Endodermal cell (in vitro differentiated cells): ENCODE data around the gene PPP2R1B. TPM values are rescaled to one million over a fixed set of nuclear protein-coding genes. Genes with fewer than 3 reads are reported as not detected.

Experiments
- DNase-seq: peaks from one replicate; pipeline ENCODE4 v3.0.0-alpha.2; 2017
- H3K27ac ChIP-seq: 2 replicates; pipeline ENCODE4 v1.5.1; 2013; ENCODE audit warnings: mild to moderate bottlenecking, low read depth, low read length, moderate library complexity
- H3K27me3 ChIP-seq: 2 replicates; pipeline ENCODE4 v1.6.1; 2013; ENCODE audit warnings: mild to moderate bottlenecking, low read length, moderate library complexity; ENCODE audit not compliant: insufficient read depth, control insufficient read depth, poor library complexity, severe bottlenecking
- H3K36me3 ChIP-seq: 2 replicates; pipeline ENCODE4 v1.7.0; 2013; ENCODE audit warnings: mild to moderate bottlenecking, low read length, moderate library complexity; ENCODE audit not compliant: control insufficient read depth, insufficient read depth
- H3K4me1 ChIP-seq: one replicate; pipeline ENCODE4 v1.7.0; 2013; ENCODE audit warnings: low read length; ENCODE audit not compliant: control insufficient read depth, insufficient read depth
- H3K4me3 ChIP-seq: 2 replicates; pipeline ENCODE4 v1.5.1; 2013; ENCODE audit warnings: mild to moderate bottlenecking, low read length, moderate library complexity
- H3K9ac ChIP-seq: 2 replicates; pipeline ENCODE4 v1.6.1; 2013; ENCODE audit warnings: mild to moderate bottlenecking, low read length, moderate library complexity; ENCODE audit not compliant: poor library complexity, severe bottlenecking; ENCODE audit errors: extremely low read depth
- H3K9me3 ChIP-seq: 2 replicates; pipeline ENCODE4 v1.6.1; 2013; ENCODE audit warnings: mild to moderate bottlenecking, low read length, moderate library complexity; ENCODE audit not compliant: control insufficient read depth
- H3K27ac Mint-ChIP-seq: 2 replicates; pipeline ENCODE4 v1.8.0; 2020; ENCODE audit warnings: mixed read lengths
- H3K27me3 Mint-ChIP-seq: 2 replicates; pipeline ENCODE4 v1.8.0; 2021; ENCODE audit warnings: mild to moderate bottlenecking, mixed read lengths; ENCODE audit not compliant: insufficient read depth
- H3K36me3 Mint-ChIP-seq: 2 replicates; pipeline ENCODE4 v1.8.0; 2020; ENCODE audit warnings: low read depth, mixed read lengths
- H3K4me1 Mint-ChIP-seq: 2 replicates; pipeline ENCODE4 v1.8.0; 2020; ENCODE audit warnings: mixed read lengths
- H3K4me3 Mint-ChIP-seq: 2 replicates; pipeline ENCODE4 v1.8.0; 2020; ENCODE audit warnings: mild to moderate bottlenecking, moderate library complexity, mixed read lengths
- H3K9me3 Mint-ChIP-seq: 2 replicates; pipeline ENCODE4 v1.8.0; 2020; ENCODE audit warnings: mild to moderate bottlenecking, mixed read lengths
- CTCF ChIP-seq: fragments of 200-600 bp; sonication (generic); conservative IDR thresholded peaks from 2 replicates; pipeline ENCODE4 v1.5.0; 2021; ENCODE audit warnings: antibody characterized with exemption, mild to moderate bottlenecking
- WGBS, 2 experiments: methylation state at CpG; one replicate each; pipeline versions ENCODE4 v1.1.5 to v1.1.7; 2013; ENCODE audit warnings: missing lambda C conversion rate in 2 of 2, mixed read lengths in 1 of 2; ENCODE audit not compliant: insufficient coverage in 1 of 2, insufficient read length in 1 of 2; 5-methylcytosine and 5-hydroxymethylcytosine counted together
- total RNA-seq, 2 donors: library from RNA; stranded (reverse); fragmentation: NEBNext Ultra II Directional in 1 of 2; extraction: Animal tissue kit (Norgen Biotek cat#: 25700) in 1 of 2; gene quantifications; 2 replicates in 1 of 2; 3 replicates in 1 of 2; pipeline ENCODE4 v1.2.1, GENCODE V29; 2021

The PPP2R1B gene
- total RNA-seq, 2 donors from 2014 or later, result 70.0 to 89.7 TPM

GRCh38 chr11:111759376-111759775 is 6.8 kb downstream of the PPP2R1B start:
- no peak for DNase-seq
- Mint-ChIP-seq H3K27ac (peak overlapping the region; percentile 18), H3K36me3 (peaks cover 81% of the 10 kb centered on the region)

GRCh38 chr11:111756097-111756496 is 10.1 kb downstream of the PPP2R1B start:
- no peak overlapping the region for H3K9ac ChIP-seq
- no peaks in the 10 kb centered on the region for H3K9me3 ChIP-seq
- no peak for DNase-seq
- no peak overlapping the region for H3K27ac ChIP-seq
- H3K36me3 ChIP-seq, result peaks cover 90% of the 10 kb centered on the region
- no peaks in the 10 kb centered on the region for H3K27me3 ChIP-seq
- H3K27me3 Mint-ChIP-seq, result no peaks in the 10 kb centered on the region
- no peak for TF ChIP-seq CTCF
- WGBS, 2 experiments, result 85 to 94% methylated on average over 5 to 6 of the region's 6 CpGs
- H3K9me3 Mint-ChIP-seq, result no peaks in the 10 kb centered on the region
- H3K36me3 Mint-ChIP-seq, result peaks cover 75% of the 10 kb centered on the region
- H3K4me1 ChIP-seq, result no peaks in the 10 kb centered on the region
- H3K4me3 Mint-ChIP-seq, result no peak overlapping the region
- H3K4me3 ChIP-seq, result no peak overlapping the region
- peaks cover 5% of the 10 kb centered on the region for H3K4me1 Mint-ChIP-seq
- no peak overlapping the region for H3K27ac Mint-ChIP-seq

More at GRCh38 chr11:111759376-111759775, 6.8 kb downstream of the PPP2R1B start:
- no peak overlapping the region for H3K4me3 Mint-ChIP-seq
- Histone ChIP-seq H3K9ac (no peak overlapping the region), H3K27me3 (no peaks in the 10 kb centered on the region), H3K36me3 (peaks cover 91% of the 10 kb centered on the region), H3K4me1 (no peaks in the 10 kb centered on the region), H3K9me3 (no peaks in the 10 kb centered on the region), H3K4me3 (no peak overlapping the region), H3K27ac (no peak overlapping the region)
- no peaks in the 10 kb centered on the region for H3K9me3 Mint-ChIP-seq
- peaks cover 8% of the 10 kb centered on the region for H3K4me1 Mint-ChIP-seq
- no peaks in the 10 kb centered on the region for H3K27me3 Mint-ChIP-seq
- TF ChIP-seq CTCF, result no peak

- Mint-ChIP-seq H3K27me3 (no peaks in the 10 kb centered on the region), H3K4me1 (no peaks in the 10 kb centered on the region), H3K9me3 (no peaks in the 10 kb centered on the region), H3K27ac (no peak overlapping the region), H3K36me3 (peaks cover 75% of the 10 kb centered on the region), H3K4me3 (no peak overlapping the region)
- peaks cover 94% of the 10 kb centered on the region for H3K36me3 ChIP-seq
- H3K27ac ChIP-seq, result no peak overlapping the region
- no peak for DNase-seq
- H3K9me3 ChIP-seq, result peaks cover 5% of the 10 kb centered on the region
- H3K4me1 ChIP-seq, result no peaks in the 10 kb centered on the region
- H3K27me3 ChIP-seq, result no peaks in the 10 kb centered on the region
- no peak for TF ChIP-seq CTCF
- H3K4me3 ChIP-seq, result no peak overlapping the region
- no peak overlapping the region for H3K9ac ChIP-seq
Observed at GRCh38 chr11:111749646-111750045, 16.5 kb downstream of the PPP2R1B start.
